K562 (cell line): ENCODE data around the gene TRERF1. TPM values are rescaled to one million over a fixed set of nuclear protein-coding genes. Genes with fewer than 3 reads are reported as not detected.
A peak's percentile ranks its signal among the peaks of the same experiment; 100 is the strongest.

Experiments
- ATAC-seq: fragments of 200-7000 bp; cut with Tn5 transposase; 3 replicates; pipeline ENCODE4 v1.9.1; 2020; ENCODE audit warnings: moderate library complexity
- BruUV-seq: library from RNA; stranded (reverse); fragments of 400-500 nt; replicated peaks from 2 replicates; lab custom pipeline; 2021; lab: Mats Ljungman, UMichigan
- CTCF ChIA-PET: fragments of 300-600 bp; formaldehyde crosslinking; extraction: SDS; loops from one replicate; lab custom pipeline; 2021; ENCODE audit warnings: low intra/inter-chr PET ratio; lab: Yijun Ruan, JAX
- POLR2A ChIA-PET: fragments of 300-600, 350-650 bp; sonication (Branson Sonifier 250); formaldehyde crosslinking; extraction: SDS; loops from one replicate; lab custom pipeline; 2021; ENCODE audit warnings: antibody characterized with exemption, inconsistent platforms; lab: Yijun Ruan, JAX
- DNase-seq, 4 experiments: peaks; one replicate each; pipeline versions ENCODE4 v3.0.0 to v3.0.0-alpha.2; 2011 to 2018; ENCODE audit warnings: low spot score in 3 of 4, mixed read lengths in 3 of 4; ENCODE audit errors: extremely low read depth in 1 of 4
- FAIRE-seq: peaks from 2 replicates; lab custom pipeline; 2011; peaks lifted over from hg19 to GRCh38; lab: Jason Lieb, UNC
- H2AFZ ChIP-seq: 2 replicates; pipeline ENCODE4 v1.6.0; 2011; ENCODE audit warnings: low read depth, low read length, control low read depth, inconsistent platforms
- H3K27ac ChIP-seq: fragments of 200-600 bp; 3 replicates; pipeline ENCODE4 v1.8.0; 2011; ENCODE audit warnings: low read depth, mild to moderate bottlenecking, control low read depth, inconsistent platforms, low read length, moderate library complexity, mixed read lengths; ENCODE audit errors: extremely low read depth
- H3K27me3 ChIP-seq, 2 experiments: fragments of 300-600 bp in 1 of 2; 2 replicates in 1 of 2; 3 replicates in 1 of 2; pipeline versions ENCODE4 v1.6.0 to v1.8.0; 2011; ENCODE audit warnings: inconsistent platforms in 2 of 2, low read length in 2 of 2, mild to moderate bottlenecking in 1 of 2, mixed read lengths in 1 of 2, moderate library complexity in 1 of 2; ENCODE audit not compliant: control insufficient read depth in 2 of 2, insufficient read depth in 2 of 2
- H3K36me3 ChIP-seq: fragments of 300-600 bp; 3 replicates; pipeline ENCODE4 v1.8.0; 2011; ENCODE audit warnings: mild to moderate bottlenecking, low read length, inconsistent platforms; ENCODE audit not compliant: control insufficient read depth, insufficient read depth
- H3K4me1 ChIP-seq, 2 experiments: fragments of 200-600 bp in 1 of 2; replicated peaks in 1 of 2; 2 replicates in 1 of 2; 3 replicates in 1 of 2; pipeline versions ENCODE4 v1.5.1 to v1.8.0; 2011; ENCODE audit warnings: inconsistent platforms in 2 of 2, low read length in 2 of 2, mild to moderate bottlenecking in 1 of 2, mixed read lengths in 1 of 2, moderate library complexity in 1 of 2; ENCODE audit not compliant: control insufficient read depth in 2 of 2, insufficient read depth in 2 of 2
- H3K4me2 ChIP-seq: 2 replicates; pipeline ENCODE4 v1.6.1; 2011; ENCODE audit warnings: low read length, control low read depth, inconsistent platforms, mixed read lengths; ENCODE audit not compliant: insufficient read depth
- H3K4me3 ChIP-seq: fragments of 200-600 bp; sonication (generic), shearing (Covaris generic); 2 replicates; pipeline ENCODE4 v1.5.1; 2016; ENCODE audit warnings: control low read depth, inconsistent platforms
- H3K79me2 ChIP-seq: fragments of 200-600 bp; 3 replicates; pipeline ENCODE4 v1.8.0; 2011; ENCODE audit warnings: low read length, inconsistent platforms; ENCODE audit not compliant: control insufficient read depth, insufficient read depth
- H3K9ac ChIP-seq, 2 experiments: 2 replicates each; pipeline versions ENCODE4 v1.6.0 to v1.6.1; 2011; ENCODE audit warnings: low read depth in 2 of 2, low read length in 2 of 2, control low read depth in 1 of 2, inconsistent platforms in 1 of 2, mild to moderate bottlenecking in 1 of 2, mixed read lengths in 1 of 2; ENCODE audit not compliant: insufficient read depth in 1 of 2
- H3K9me1 ChIP-seq: one replicate; pipeline ENCODE4 v1.6.0; 2011; ENCODE audit warnings: inconsistent platforms, mild to moderate bottlenecking, low read length, moderate library complexity; ENCODE audit not compliant: control insufficient read depth, insufficient read depth
- H3K9me3 ChIP-seq: replicated peaks from 2 replicates; pipeline ENCODE4 v1.5.1; 2011; ENCODE audit warnings: low read depth, low read length, inconsistent platforms; ENCODE audit not compliant: control insufficient read depth, insufficient read depth
- H4K20me1 ChIP-seq: replicated peaks from 2 replicates; pipeline ENCODE4 v1.6.1; 2011; ENCODE audit warnings: low read length, inconsistent platforms, mixed read lengths; ENCODE audit not compliant: control insufficient read depth, insufficient read depth
- CREM ChIP-seq: IDR thresholded peaks from 2 replicates; pipeline ENCODE4 v1.6.1; 2014; ENCODE audit warnings: antibody characterized with exemption, low read depth
- EP300 ChIP-seq: IDR thresholded peaks from 2 replicates; pipeline ENCODE4 v1.6.1; 2012; ENCODE audit warnings: low read length, improper control_type of control experiment
- ESRRA ChIP-seq: fragments of 450-650 bp; IDR thresholded peaks from 2 replicates; pipeline ENCODE4 v1.6.1; 2014; ENCODE audit warnings: low read depth, mild to moderate bottlenecking, moderate library complexity, borderline replicate concordance
- ETV5 ChIP-seq: sonication (generic); formaldehyde crosslinking; IDR thresholded peaks from 2 replicates; pipeline ENCODE4 v1.4.0; 2020; ENCODE audit warnings: low read depth, mild to moderate bottlenecking, missing genetic modification reagents
- HDAC6 ChIP-seq: IDR thresholded peaks from 2 replicates; pipeline ENCODE4 v1.6.1; 2012; ENCODE audit warnings: low read depth, mild to moderate bottlenecking, control low read depth, inconsistent platforms, low read length, moderate library complexity
- ILF3 ChIP-seq: fragments of 450-650 bp; IDR thresholded peaks from 2 replicates; pipeline ENCODE4 v1.6.1; 2018; ENCODE audit warnings: antibody characterized with exemption, mild to moderate bottlenecking, moderate library complexity, borderline replicate concordance
- MYC ChIP-seq, 2 experiments: fragments of 250-450 bp in 1 of 2; sonication (Bioruptor Pico) in 1 of 2; IDR thresholded peaks; 2 replicates each; pipeline versions ENCODE4 v1.5.1 to v1.6.1; 2012 to 2021; ENCODE audit warnings: low read depth in 2 of 2, borderline replicate concordance in 1 of 2, improper control_type of control experiment in 1 of 2, low read length in 1 of 2, mild to moderate bottlenecking in 1 of 2, moderate library complexity in 1 of 2
- RCOR1 ChIP-seq, 2 experiments: IDR thresholded peaks; 2 replicates each; pipeline ENCODE4 v1.6.1; 2012; ENCODE audit warnings: low read depth in 2 of 2, low read length in 2 of 2, borderline replicate concordance in 1 of 2, improper control_type of control experiment in 1 of 2
- RNF2 ChIP-seq: sonication (generic); IDR thresholded peaks from 2 replicates; pipeline ENCODE4 v1.6.1; 2016
- SAFB2 ChIP-seq: fragments of 200-400 bp; formaldehyde crosslinking; IDR thresholded peaks from 2 replicates; pipeline ENCODE4 v1.6.1; 2018; ENCODE audit warnings: borderline replicate concordance, low read length, low read depth, moderate library complexity; ENCODE audit not compliant: severe bottlenecking
- SMARCE1 ChIP-seq: fragments of 450-650 bp; IDR thresholded peaks from 2 replicates; pipeline ENCODE4 v1.7.1; 2016; ENCODE audit warnings: mild to moderate bottlenecking
- TAF9B ChIP-seq: fragments of 450-650 bp; IDR thresholded peaks from 2 replicates; pipeline ENCODE4 v1.6.1; 2018; ENCODE audit warnings: mild to moderate bottlenecking; ENCODE audit not compliant: partially characterized antibody
- YY1 ChIP-seq, 3 experiments: IDR thresholded peaks; 2 replicates each; pipeline ENCODE4 v1.6.1; 2011; ENCODE audit warnings: low read length in 2 of 3, mild to moderate bottlenecking in 2 of 3, moderate library complexity in 2 of 3, borderline replicate concordance in 1 of 3, control low read depth in 1 of 3, low read depth in 1 of 3; ENCODE audit not compliant: insufficient read depth in 3 of 3, insufficient replicate concordance in 2 of 3, control insufficient read depth in 1 of 3, insufficient read length in 1 of 3; ENCODE audit errors: extremely low read depth in 1 of 3
- WGBS: fragments of 100-300 bp; shearing (Covaris generic); methylation state at CpG from one replicate; pipeline ENCODE4 v1.1.6; 2016; ENCODE audit warnings: low coverage, mixed read lengths; ENCODE audit not compliant: insufficient coverage; ENCODE audit errors: missing lambda C conversion rate; 5-methylcytosine and 5-hydroxymethylcytosine counted together
- in situ Hi-C: fragments of 300-500 bp; cut with MboI; formaldehyde crosslinking; loops from 4 replicates; pipeline ENCODE4 v1.15.0; 2018; ENCODE audit warnings: inconsistent platforms, mixed read lengths
- intact Hi-C: fragments of 100-400 bp; cut with micrococcal nuclease; formaldehyde crosslinking; loops from 2 replicates; pipeline ENCODE4 v1.14.2; 2022
- polyA plus RNA-seq, 8 experiments: library from polyadenylated mRNA; depleted of rRNA in 4 of 8; stranded (reverse) in 5 of 8; unstranded in 3 of 8; fragments of >200 nt; fragmentation: Nextera tagmentation in 2 of 8; fragmentation: Illumina TruSeq in 1 of 8; extraction: Ambion mirVana in 2 of 8; extraction: Trizol in 1 of 8; gene quantifications; 2 replicates each; pipeline versions ENCODE4 v1.2.1 to v1.2.3, GENCODE V29; 2011 to 2014; ENCODE audit warnings: inconsistent platforms in 1 of 8, missing spikeins in 1 of 8
- total RNA-seq, 7 experiments: library from RNA; depleted of rRNA in 6 of 7; stranded (reverse); fragments of >200 nt in 6 of 7; fragmentation: Illumina TruSeq in 2 of 7; extraction: Trizol in 2 of 7; gene quantifications; 2 replicates each; pipeline versions ENCODE4 v1.2.1 to v1.2.3, GENCODE V29; 2011 to 2021; ENCODE audit warnings: low replicate concordance in 1 of 7
- TF ChIP-seq, protein P1 (sequence below): fragments of 450-650 bp; IDR thresholded peaks from 2 replicates; pipeline ENCODE4 v1.6.1; 2016; ENCODE audit warnings: antibody characterized with exemption
- TF ChIP-seq, protein P2 (sequence below): fragments of 450-650 bp; formaldehyde crosslinking; conservative IDR thresholded peaks from 2 replicates; pipeline ENCODE4 v1.4.0; 2022; ENCODE audit warnings: mild to moderate bottlenecking, missing genetic modification characterization
- TF ChIP-seq, protein P3 (sequence below): sonication (generic); formaldehyde crosslinking; IDR thresholded peaks from 2 replicates; pipeline ENCODE4 v1.9.0; 2022; ENCODE audit warnings: mild to moderate bottlenecking, missing genetic modification reagents
- TF ChIP-seq, protein P4 (sequence below): fragments of 250-450 bp; sonication (Bioruptor Pico); IDR thresholded peaks from 2 replicates; pipeline ENCODE4 v1.8.0; 2021; ENCODE audit warnings: borderline replicate concordance, mild to moderate bottlenecking, moderate library complexity; ENCODE audit not compliant: poor library complexity, severe bottlenecking

Gene TRERF1
- total and polyA plus RNA-seq, 9 of the 15 experiments (the other 6 are each of a cell fraction or from before 2014, with no cell fraction given): 0.04 to 0.20 (median 0.07) TPM; not detected in 3

DNA sequence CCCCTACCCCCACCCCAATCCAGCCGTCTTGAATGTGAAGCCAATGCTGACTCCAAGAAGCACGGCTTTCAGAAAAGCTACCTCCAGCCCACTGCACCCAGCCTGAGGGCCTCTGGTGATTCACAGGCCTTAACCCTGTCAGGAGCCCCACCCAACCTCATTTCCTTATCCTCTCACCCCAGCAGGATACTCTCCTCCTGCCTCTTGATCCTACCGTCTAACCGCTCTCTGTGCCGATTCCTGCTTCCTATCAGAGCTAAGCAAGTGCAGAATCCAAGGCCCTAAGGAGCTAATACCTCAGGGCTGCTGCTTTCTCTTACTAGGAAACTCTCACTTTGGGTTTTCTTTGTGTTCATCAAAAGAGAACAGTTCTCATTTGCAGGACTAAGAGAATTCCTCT, 47.2 kb downstream of the TRERF1 start:
- peak; percentile 88 for FAIRE-seq
- peaks cover 2 to 23% of the 10 kb centered on the region in 2 experiments; a peak in 2 of 5 replicates for H3K27me3 ChIP-seq
- H3K9me3 ChIP-seq: no peaks in the 10 kb centered on the region
- peak overlapping the region; percentile 64 for H2AFZ ChIP-seq
- H3K36me3 ChIP-seq: no peaks in the 10 kb centered on the region
- H3K79me2 ChIP-seq: no peaks in the 10 kb centered on the region
- WGBS: 4% methylated on average over 5 of the region's 5 CpGs
- H3K9me1 ChIP-seq: no peaks in the 10 kb centered on the region
- intact Hi-C loops: no loop called here
- ATAC-seq: peak; percentile 95
- in situ Hi-C loops: no loop called here
- peak; percentile 76 to 84 (median 80) for DNase-seq
- H3K4me3 ChIP-seq: no peak overlapping the region
- POLR2A ChIA-PET: interaction anchor here (1.0 to 2.0 kb wide), 3 partner anchors 9 to 20 kb away, joined by 3 to 8 read pairs (median 5); no protein-coding TSS in a partner anchor
- no peaks in the 10 kb centered on the region for H4K20me1 ChIP-seq
- H3K4me2 ChIP-seq: peak overlapping the region; percentile 23; the same call in 1 of the 2 replicates
- peak overlapping the region in 1 of 2 experiments; percentile 6; a peak in 1 of 4 replicates for H3K9ac ChIP-seq
- CTCF ChIA-PET: no interaction called here
- no TSS peak for BruUV-seq
- H3K4me1 ChIP-seq: peaks cover 6 to 29% of the 10 kb centered on the region in 2 experiments; a peak in 4 of 5 replicates
- peak overlapping the region; percentile 21; the same call in 1 of the 3 replicates for H3K27ac ChIP-seq
- peak in 1 of 2 experiments; percentile 49; a peak in 1 of 4 replicates for TF ChIP-seq RCOR1 (IDR thresholded peaks at IDR 0.05; ENCODE audit: borderline replicate concordance in 1 of 2, low read depth in 2 of 2, low read length in 2 of 2)
- no peak for TF ChIP-seq MYC (IDR thresholded peaks at IDR 0.05; ENCODE audit: low read depth, low read length)
- TF ChIP-seq MYC (CRISPR knock-in tag; IDR thresholded peaks at IDR 0.05; ENCODE audit: borderline replicate concordance, low read depth): no peak
- TF ChIP-seq, protein P1, sequence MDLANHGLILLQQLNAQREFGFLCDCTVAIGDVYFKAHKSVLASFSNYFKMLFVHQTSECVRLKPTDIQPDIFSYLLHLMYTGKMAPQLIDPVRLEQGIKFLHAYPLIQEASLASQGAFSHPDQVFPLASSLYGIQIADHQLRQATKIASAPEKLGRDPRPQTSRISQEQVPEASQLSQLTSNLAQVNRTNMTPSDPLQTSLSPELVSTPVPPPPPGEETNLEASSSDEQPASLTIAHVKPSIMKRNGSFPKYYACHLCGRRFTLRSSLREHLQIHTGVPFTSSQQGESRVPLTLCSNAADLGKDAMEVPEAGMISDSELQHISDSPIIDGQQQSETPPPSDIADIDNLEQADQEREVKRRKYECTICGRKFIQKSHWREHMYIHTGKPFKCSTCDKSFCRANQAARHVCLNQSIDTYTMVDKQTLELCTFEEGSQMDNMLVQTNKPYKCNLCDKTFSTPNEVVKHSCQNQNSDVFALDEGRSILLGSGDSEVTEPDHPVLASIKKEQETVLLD: peak; percentile 21; the same call in 1 of the 2 replicates
- no peak for TF ChIP-seq CREM
- TF ChIP-seq EP300: peak; percentile 46; the same call in 1 of the 2 replicates
- no peak for TF ChIP-seq ESRRA
- 0 out of 2 replicates have a peak, but pooled peaks have one; percentile 27 for TF ChIP-seq SMARCE1
- TF ChIP-seq, protein P2, sequence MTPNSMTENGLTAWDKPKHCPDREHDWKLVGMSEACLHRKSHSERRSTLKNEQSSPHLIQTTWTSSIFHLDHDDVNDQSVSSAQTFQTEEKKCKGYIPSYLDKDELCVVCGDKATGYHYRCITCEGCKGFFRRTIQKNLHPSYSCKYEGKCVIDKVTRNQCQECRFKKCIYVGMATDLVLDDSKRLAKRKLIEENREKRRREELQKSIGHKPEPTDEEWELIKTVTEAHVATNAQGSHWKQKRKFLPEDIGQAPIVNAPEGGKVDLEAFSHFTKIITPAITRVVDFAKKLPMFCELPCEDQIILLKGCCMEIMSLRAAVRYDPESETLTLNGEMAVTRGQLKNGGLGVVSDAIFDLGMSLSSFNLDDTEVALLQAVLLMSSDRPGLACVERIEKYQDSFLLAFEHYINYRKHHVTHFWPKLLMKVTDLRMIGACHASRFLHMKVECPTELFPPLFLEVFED (CRISPR knock-in tag): no peak
- TF ChIP-seq, protein P3, sequence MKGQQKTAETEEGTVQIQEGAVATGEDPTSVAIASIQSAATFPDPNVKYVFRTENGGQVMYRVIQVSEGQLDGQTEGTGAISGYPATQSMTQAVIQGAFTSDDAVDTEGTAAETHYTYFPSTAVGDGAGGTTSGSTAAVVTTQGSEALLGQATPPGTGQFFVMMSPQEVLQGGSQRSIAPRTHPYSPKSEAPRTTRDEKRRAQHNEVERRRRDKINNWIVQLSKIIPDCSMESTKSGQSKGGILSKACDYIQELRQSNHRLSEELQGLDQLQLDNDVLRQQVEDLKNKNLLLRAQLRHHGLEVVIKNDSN (CRISPR knock-in tag): peak; percentile 22; the same call in 1 of the 2 replicates
- TF ChIP-seq RNF2: no peak
- no peak for TF ChIP-seq ILF3
- TF ChIP-seq, protein P4, sequence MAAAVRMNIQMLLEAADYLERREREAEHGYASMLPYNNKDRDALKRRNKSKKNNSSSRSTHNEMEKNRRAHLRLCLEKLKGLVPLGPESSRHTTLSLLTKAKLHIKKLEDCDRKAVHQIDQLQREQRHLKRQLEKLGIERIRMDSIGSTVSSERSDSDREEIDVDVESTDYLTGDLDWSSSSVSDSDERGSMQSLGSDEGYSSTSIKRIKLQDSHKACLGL: no peak
- no peak for TF ChIP-seq TAF9B
- TF ChIP-seq SAFB2: no peak
- peak; percentile 28; the same call in 1 of the 2 replicates for TF ChIP-seq ETV5 (CRISPR knock-in tag)
- no peak for TF ChIP-seq HDAC6
- TF ChIP-seq YY1 (IDR thresholded peaks at IDR 0.05; ENCODE audit: borderline replicate concordance in 1 of 3, control insufficient read depth in 1 of 3, extremely low read depth in 1 of 3, insufficient read depth in 3 of 3, insufficient read length in 1 of 3, insufficient replicate concordance in 2 of 3, low read depth in 1 of 3, low read length in 2 of 3): peak in 1 of 3 experiments; percentile 10
